Gastrocnemius medialis (tissue), 4 donors: ENCODE data around the gene C4BPB.

Experiments used
- CTCF ChIP-seq, 5 experiments: fragments of 450-650 bp in 3 of 5; fragments of 200-600 bp in 2 of 5; sonication (generic) in 2 of 5; IDR thresholded peaks in 4 of 5; conservative IDR thresholded peaks in 1 of 5; 1 replicate in 4 of 5; 2 replicates in 1 of 5; pipeline ENCODE4 v1.5.1; 2016 to 2019; ENCODE audit warnings: antibody characterized with exemption in 5 of 5, mild to moderate bottlenecking in 3 of 5, moderate library complexity in 3 of 5
- POLR2A ChIP-seq, 2 donors: fragments of 450-650 bp; IDR thresholded peaks; one replicate each; pipeline ENCODE4 v1.6.1; 2017; ENCODE audit warnings: antibody characterized with exemption in 2 of 2, mild to moderate bottlenecking in 2 of 2, moderate library complexity in 2 of 2

- TF ChIP-seq CTCF (IDR thresholded peaks at IDR 0.05 in 4 of 5, conservative IDR thresholded peaks at IDR 0.05 in 1 of 5): no peak
- TF ChIP-seq POLR2A (IDR thresholded peaks at IDR 0.05): no peak
Observed at GRCh38 chr1:207049054-207049453, 39.6 kb upstream of the C4BPB start.
